H9 (cell line): ENCODE results near the gene FAM20A. TPM values are rescaled to one million over a fixed set of nuclear protein-coding genes. Genes with fewer than 3 reads are reported as not detected.

Source experiments
- DNase-seq: peaks from one replicate; pipeline ENCODE4 v3.0.0-alpha.2; 2017
- H2AFZ ChIP-seq: one replicate; pipeline ENCODE4 v1.6.1; 2013; ENCODE audit warnings: mild to moderate bottlenecking, low read length, control low read depth, moderate library complexity
- H2AK5ac ChIP-seq: 2 replicates; pipeline ENCODE4 v1.6.1; 2013; ENCODE audit warnings: low read length, control low read depth, mixed read lengths; ENCODE audit not compliant: insufficient read length
- H2BK120ac ChIP-seq: one replicate; pipeline ENCODE4 v1.6.1; 2013; ENCODE audit warnings: low read depth, mild to moderate bottlenecking, low read length, control low read depth, inconsistent platforms; ENCODE audit not compliant: poor library complexity, severe bottlenecking
- H2BK12ac ChIP-seq: 2 replicates; pipeline ENCODE4 v1.6.1; 2013; ENCODE audit warnings: low read length, control low read depth, mixed read lengths, low read depth; ENCODE audit not compliant: insufficient read length
- H2BK15ac ChIP-seq: 2 replicates; pipeline ENCODE4 v1.6.1; 2013; ENCODE audit warnings: low read depth, low read length, control low read depth
- H2BK20ac ChIP-seq: one replicate; pipeline ENCODE4 v1.6.1; 2013; ENCODE audit warnings: low read depth, mild to moderate bottlenecking, low read length, control low read depth, inconsistent platforms; ENCODE audit not compliant: poor library complexity, severe bottlenecking
- H2BK5ac ChIP-seq: 2 replicates; pipeline ENCODE4 v1.6.1; 2013; ENCODE audit warnings: low read length, control low read depth, mixed read lengths; ENCODE audit not compliant: insufficient read length
- H3K14ac ChIP-seq: 2 replicates; pipeline ENCODE4 v1.6.1; 2013; ENCODE audit warnings: low read length, control low read depth; ENCODE audit not compliant: insufficient read depth
- H3K18ac ChIP-seq: 2 replicates; pipeline ENCODE4 v1.6.1; 2013; ENCODE audit warnings: low read depth, mild to moderate bottlenecking, mixed read lengths, low read length, control low read depth; ENCODE audit not compliant: insufficient read length
- H3K23ac ChIP-seq: 2 replicates; pipeline ENCODE4 v1.6.1; 2013; ENCODE audit warnings: low read length, control low read depth, mixed read lengths, low read depth; ENCODE audit not compliant: insufficient read length
- H3K23me2 ChIP-seq: 2 replicates; pipeline ENCODE4 v1.6.1; 2013; ENCODE audit warnings: low read depth, mild to moderate bottlenecking, mixed read lengths, low read length, control low read depth; ENCODE audit not compliant: insufficient read length, poor library complexity, severe bottlenecking
- H3K27ac ChIP-seq: 2 replicates; pipeline ENCODE4 v1.5.1; 2013; ENCODE audit warnings: low read length, control low read depth, mixed read lengths, low read depth; ENCODE audit not compliant: insufficient read length
- H3K27me3 ChIP-seq: 2 replicates; pipeline ENCODE4 v1.6.1; 2013; ENCODE audit warnings: low read length, control low read depth, inconsistent platforms; ENCODE audit not compliant: insufficient read depth
- H3K4ac ChIP-seq: 2 replicates; pipeline ENCODE4 v1.6.1; 2013; ENCODE audit warnings: low read depth, mild to moderate bottlenecking, control low read depth, inconsistent platforms, low read length, moderate library complexity
- H3K4me1 ChIP-seq: 2 replicates; pipeline ENCODE4 v1.6.1; 2013; ENCODE audit warnings: low read length, control low read depth, inconsistent platforms; ENCODE audit not compliant: insufficient read depth
- H3K4me2 ChIP-seq: 2 replicates; pipeline ENCODE4 v1.6.1; 2013; ENCODE audit warnings: low read length, control low read depth, mixed read lengths; ENCODE audit not compliant: insufficient read length, insufficient read depth
- H3K56ac ChIP-seq: 2 replicates; pipeline ENCODE4 v1.6.1; 2013; ENCODE audit warnings: low read depth, mild to moderate bottlenecking, mixed read lengths, low read length, control low read depth; ENCODE audit not compliant: insufficient read length
- H3K79me1 ChIP-seq: 2 replicates; pipeline ENCODE4 v1.6.1; 2013; ENCODE audit warnings: low read depth, mild to moderate bottlenecking, moderate library complexity, low read length, control low read depth, inconsistent platforms; ENCODE audit not compliant: insufficient read depth, poor library complexity, severe bottlenecking
- H3K79me2 ChIP-seq: 2 replicates; pipeline ENCODE4 v1.6.1; 2013; ENCODE audit warnings: low read length, control low read depth, inconsistent platforms; ENCODE audit not compliant: insufficient read depth
- H3K9ac ChIP-seq: 2 replicates; pipeline ENCODE4 v1.6.1; 2013; ENCODE audit warnings: low read length, control low read depth, mixed read lengths; ENCODE audit not compliant: insufficient read length; ENCODE audit errors: extremely low read depth
- H3K9me3 ChIP-seq: one replicate; pipeline ENCODE4 v1.6.1; 2013; ENCODE audit warnings: low read depth, low read length, inconsistent platforms; ENCODE audit not compliant: control insufficient read depth
- H3T11ph ChIP-seq: one replicate; pipeline ENCODE4 v1.6.1; 2013; ENCODE audit warnings: mild to moderate bottlenecking, low read length, control low read depth, inconsistent platforms
- H4K20me1 ChIP-seq: one replicate; pipeline ENCODE4 v1.6.1; 2013; ENCODE audit not compliant: control insufficient read depth, insufficient read length, insufficient read depth
- H4K5ac ChIP-seq: 2 replicates; pipeline ENCODE4 v1.6.1; 2013; ENCODE audit warnings: low read depth, mild to moderate bottlenecking, mixed read lengths, low read length, control low read depth; ENCODE audit not compliant: insufficient read length
- H4K8ac ChIP-seq: replicated peaks from 2 replicates; pipeline ENCODE4 v1.6.1; 2013; ENCODE audit warnings: low read length, control low read depth, mixed read lengths, low read depth; ENCODE audit not compliant: insufficient read length
- H4K91ac ChIP-seq: 2 replicates; pipeline ENCODE4 v1.6.1; 2013; ENCODE audit warnings: low read depth, mild to moderate bottlenecking, moderate library complexity, mixed read lengths, low read length, control low read depth; ENCODE audit not compliant: insufficient read length
- H3K27ac Mint-ChIP-seq, 3 experiments: 2 replicates in 2 of 3; 3 replicates in 1 of 3; pipeline ENCODE4 v1.8.0; 2020 to 2021; ENCODE audit warnings: mixed read lengths in 3 of 3, mild to moderate bottlenecking in 1 of 3, moderate library complexity in 1 of 3
- H3K27me3 Mint-ChIP-seq: 2 replicates; pipeline ENCODE4 v1.8.0; 2021; ENCODE audit warnings: low read depth, mild to moderate bottlenecking, moderate library complexity, mixed read lengths
- H3K36me3 Mint-ChIP-seq, 3 experiments: 2 replicates in 2 of 3; 3 replicates in 1 of 3; pipeline ENCODE4 v1.8.0; 2020 to 2021; ENCODE audit warnings: low read depth in 3 of 3, mixed read lengths in 3 of 3; ENCODE audit not compliant: insufficient read depth in 1 of 3
- H3K4me1 Mint-ChIP-seq, 2 experiments: 2 replicates each; pipeline ENCODE4 v1.8.0; 2020; ENCODE audit warnings: mixed read lengths in 2 of 2
- H3K4me3 Mint-ChIP-seq, 2 experiments: 2 replicates in 1 of 2; 3 replicates in 1 of 2; pipeline ENCODE4 v1.8.0; 2020 to 2021; ENCODE audit warnings: mild to moderate bottlenecking in 2 of 2, mixed read lengths in 2 of 2, moderate library complexity in 1 of 2
- H3K9me3 Mint-ChIP-seq, 2 experiments: 2 replicates in 1 of 2; 3 replicates in 1 of 2; pipeline ENCODE4 v1.8.0; 2020; ENCODE audit warnings: mild to moderate bottlenecking in 2 of 2, mixed read lengths in 2 of 2, moderate library complexity in 1 of 2
- WGBS: extraction: QIAGEN DNeasy Blood & Tissue Kit; methylation state at CpG from one replicate; pipeline ENCODE4 v1.1.7; 2013; ENCODE audit warnings: missing lambda C conversion rate, low lambda C conversion rate, mixed read lengths; ENCODE audit not compliant: insufficient read length; ENCODE audit errors: extremely low coverage; 5-methylcytosine and 5-hydroxymethylcytosine counted together
- total RNA-seq: library from RNA; stranded (reverse); gene quantifications from 2 replicates; pipeline ENCODE4 v1.2.1, GENCODE V29; 2021
- TF ChIP-seq, protein P1 (sequence below): fragments of 200-600 bp; sonication (generic); conservative IDR thresholded peaks from 3 replicates; pipeline ENCODE4 v1.8.0; 2021; ENCODE audit warnings: antibody characterized with exemption, mild to moderate bottlenecking

FAM20A gene
- total RNA-seq, 1 experiment from 2014 or later: 34.4 TPM

- H4K8ac ChIP-seq: no peak overlapping the region
- H2BK5ac ChIP-seq: no peak overlapping the region
- no peak overlapping the region for H2AFZ ChIP-seq
- no peak overlapping the region for H3K18ac ChIP-seq
- Mint-ChIP-seq H3K9me3 (no peaks in the 10 kb centered on the region), H3K36me3 (peaks cover 41 to 90% (median 88%) of the 10 kb centered on the region in 3 experiments; a peak in 6 of 7 replicates), H3K27me3 (no peaks in the 10 kb centered on the region), H3K27ac (peak overlapping the region in 2 of 3 experiments; percentile 47 to 90; a peak in 2 of 7 replicates), H3K4me3 (no peak overlapping the region), H3K4me1 (peaks cover 23 to 27% of the 10 kb centered on the region in 2 experiments)
- H2BK20ac ChIP-seq: no peak overlapping the region
- no peak overlapping the region for H4K5ac ChIP-seq
- H3K23ac ChIP-seq: no peak overlapping the region
- H4K20me1 ChIP-seq: peaks cover 2% of the 10 kb centered on the region
- H2BK12ac ChIP-seq: no peak overlapping the region
- no peak overlapping the region for H3T11ph ChIP-seq
- DNase-seq: no peak
- no peak overlapping the region for H2AK5ac ChIP-seq
- no CpG with 5 or more reads among the region's 3 CpGs for WGBS
- TF ChIP-seq, protein P1, sequence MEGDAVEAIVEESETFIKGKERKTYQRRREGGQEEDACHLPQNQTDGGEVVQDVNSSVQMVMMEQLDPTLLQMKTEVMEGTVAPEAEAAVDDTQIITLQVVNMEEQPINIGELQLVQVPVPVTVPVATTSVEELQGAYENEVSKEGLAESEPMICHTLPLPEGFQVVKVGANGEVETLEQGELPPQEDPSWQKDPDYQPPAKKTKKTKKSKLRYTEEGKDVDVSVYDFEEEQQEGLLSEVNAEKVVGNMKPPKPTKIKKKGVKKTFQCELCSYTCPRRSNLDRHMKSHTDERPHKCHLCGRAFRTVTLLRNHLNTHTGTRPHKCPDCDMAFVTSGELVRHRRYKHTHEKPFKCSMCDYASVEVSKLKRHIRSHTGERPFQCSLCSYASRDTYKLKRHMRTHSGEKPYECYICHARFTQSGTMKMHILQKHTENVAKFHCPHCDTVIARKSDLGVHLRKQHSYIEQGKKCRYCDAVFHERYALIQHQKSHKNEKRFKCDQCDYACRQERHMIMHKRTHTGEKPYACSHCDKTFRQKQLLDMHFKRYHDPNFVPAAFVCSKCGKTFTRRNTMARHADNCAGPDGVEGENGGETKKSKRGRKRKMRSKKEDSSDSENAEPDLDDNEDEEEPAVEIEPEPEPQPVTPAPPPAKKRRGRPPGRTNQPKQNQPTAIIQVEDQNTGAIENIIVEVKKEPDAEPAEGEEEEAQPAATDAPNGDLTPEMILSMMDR: no peak
- H3K4me2 ChIP-seq: no peak overlapping the region
- no peaks in the 10 kb centered on the region for H3K23me2 ChIP-seq
- H2BK15ac ChIP-seq: no peak overlapping the region
- no peaks in the 10 kb centered on the region for H3K9me3 ChIP-seq
- H3K14ac ChIP-seq: no peak overlapping the region
- H4K91ac ChIP-seq: no peak overlapping the region
- H3K56ac ChIP-seq: no peak overlapping the region
- H3K27me3 ChIP-seq: no peaks in the 10 kb centered on the region
- H3K27ac ChIP-seq: no peak overlapping the region
- H3K4ac ChIP-seq: no peak overlapping the region
- no peaks in the 10 kb centered on the region for H3K4me1 ChIP-seq
- no peak overlapping the region for H3K9ac ChIP-seq
- H3K79me1 ChIP-seq: no peaks in the 10 kb centered on the region
- no peaks in the 10 kb centered on the region for H3K79me2 ChIP-seq
- H2BK120ac ChIP-seq: no peak overlapping the region
Observed at GRCh38 chr17:68526548-68526947, 74.6 kb downstream of the FAM20A start.
